Myocyte (in vitro differentiated cells): Measurements from ENCODE around the gene FGF14. TPM values are rescaled to one million over a fixed set of nuclear protein-coding genes. Genes with fewer than 3 reads are reported as not detected.

Source experiments
- DNase-seq: peaks from one replicate; pipeline ENCODE4 v3.0.0-alpha.2; 2012; ENCODE audit warnings: low read depth
- total RNA-seq: library from RNA; depleted of rRNA; stranded (reverse); fragments of >200 nt; gene quantifications from 2 replicates; pipeline ENCODE4 v1.2.3, GENCODE V29; 2014

The FGF14 gene
- total RNA-seq, 1 donor from 2014 or later = not detected

GRCh38 chr13:101739382-101740178 lies 662.3 kb downstream of the FGF14 start:
- no peak for DNase-seq

GRCh38 chr13:101738336-101738735 lies 663.5 kb downstream of the FGF14 start:
- no peak for DNase-seq

- DNase-seq = no peak
These were observed 665.3 kb downstream of the FGF14 start for GRCh38 chr13:101736566-101736965.

GRCh38 chr13:101730420-101731000 lies 671.3 kb downstream of the FGF14 start:
- no peak for DNase-seq

- DNase-seq = no peak
These were observed 673.2 kb downstream of the FGF14 start for GRCh38 chr13:101728615-101729014.

- no peak for DNase-seq
These were observed 673.8 kb downstream of the FGF14 start for GRCh38 chr13:101728021-101728420.

GRCh38 chr13:101727118-101727517 lies 674.7 kb downstream of the FGF14 start:
- peak; percentile 67 for DNase-seq

- no peak for DNase-seq
These were observed 675.2 kb downstream of the FGF14 start for GRCh38 chr13:101726681-101727080.

GRCh38 chr13:101718496-101718895 lies 683.4 kb downstream of the FGF14 start:
- no peak for DNase-seq

- no peak for DNase-seq
These were observed 684.5 kb downstream of the FGF14 start for GRCh38 chr13:101717353-101717752.

GRCh38 chr13:101714195-101714594 lies 687.7 kb downstream of the FGF14 start:
- DNase-seq = no peak

- no peak for DNase-seq
These were observed 689.9 kb downstream of the FGF14 start for GRCh38 chr13:101712026-101712348.

- DNase-seq = peak; percentile 41
These were observed 690.4 kb downstream of the FGF14 start for GRCh38 chr13:101711307-101712025.

GRCh38 chr13:101709952-101710351 lies 691.9 kb downstream of the FGF14 start:
- DNase-seq = no peak

- no peak for DNase-seq
These were observed 693.7 kb downstream of the FGF14 start for GRCh38 chr13:101708115-101708514.

- no peak for DNase-seq
These were observed 694.2 kb downstream of the FGF14 start for GRCh38 chr13:101707659-101708058.

GRCh38 chr13:101706651-101707050 lies 695.2 kb downstream of the FGF14 start:
- peak; percentile 98 for DNase-seq

- no peak for DNase-seq
These were observed 698.0 kb downstream of the FGF14 start for GRCh38 chr13:101703838-101704237.

GRCh38 chr13:101703081-101703480 lies 698.8 kb downstream of the FGF14 start:
- no peak for DNase-seq

- peak; percentile 22 for DNase-seq
These were observed 701.2 kb downstream of the FGF14 start for GRCh38 chr13:101700598-101700997.

GRCh38 chr13:101698400-101698799 lies 703.4 kb downstream of the FGF14 start:
- DNase-seq = no peak

- no peak for DNase-seq
These were observed 704.1 kb downstream of the FGF14 start for GRCh38 chr13:101697745-101698144.
